Activated effector memory CD4-positive, alpha-beta T cell treated with Interleukin-2 at 50 U/mL for 16 hours (primary cell): Measurements from ENCODE around the gene SLC9A4.

Experiments
- DNase-seq: peaks from one replicate; pipeline ENCODE4 v3.0.0-alpha.2; 2020

The SLC9A4 gene, protein sequence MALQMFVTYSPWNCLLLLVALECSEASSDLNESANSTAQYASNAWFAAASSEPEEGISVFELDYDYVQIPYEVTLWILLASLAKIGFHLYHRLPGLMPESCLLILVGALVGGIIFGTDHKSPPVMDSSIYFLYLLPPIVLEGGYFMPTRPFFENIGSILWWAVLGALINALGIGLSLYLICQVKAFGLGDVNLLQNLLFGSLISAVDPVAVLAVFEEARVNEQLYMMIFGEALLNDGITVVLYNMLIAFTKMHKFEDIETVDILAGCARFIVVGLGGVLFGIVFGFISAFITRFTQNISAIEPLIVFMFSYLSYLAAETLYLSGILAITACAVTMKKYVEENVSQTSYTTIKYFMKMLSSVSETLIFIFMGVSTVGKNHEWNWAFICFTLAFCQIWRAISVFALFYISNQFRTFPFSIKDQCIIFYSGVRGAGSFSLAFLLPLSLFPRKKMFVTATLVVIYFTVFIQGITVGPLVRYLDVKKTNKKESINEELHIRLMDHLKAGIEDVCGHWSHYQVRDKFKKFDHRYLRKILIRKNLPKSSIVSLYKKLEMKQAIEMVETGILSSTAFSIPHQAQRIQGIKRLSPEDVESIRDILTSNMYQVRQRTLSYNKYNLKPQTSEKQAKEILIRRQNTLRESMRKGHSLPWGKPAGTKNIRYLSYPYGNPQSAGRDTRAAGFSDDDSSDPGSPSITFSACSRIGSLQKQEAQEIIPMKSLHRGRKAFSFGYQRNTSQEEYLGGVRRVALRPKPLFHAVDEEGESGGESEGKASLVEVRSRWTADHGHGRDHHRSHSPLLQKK

DNA sequence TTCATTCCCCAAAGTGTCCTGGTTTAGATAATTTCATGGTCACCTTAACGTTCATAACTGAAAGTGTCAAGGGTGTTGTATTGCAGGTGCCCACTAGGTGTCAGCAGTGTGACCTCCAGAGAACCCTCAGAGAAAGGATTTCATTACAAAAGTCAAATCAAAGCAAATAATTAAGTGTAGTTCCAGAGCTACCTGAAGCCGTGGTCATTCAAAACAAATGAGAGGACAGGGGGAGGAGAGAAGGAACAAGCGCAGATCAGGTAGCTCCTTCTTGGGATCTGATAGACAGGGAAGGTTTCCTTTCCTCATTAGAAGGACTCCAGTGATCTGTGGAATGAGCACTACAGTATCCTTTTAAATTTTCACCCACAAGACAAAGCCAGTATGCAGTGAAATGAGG is at the start of gene SLC9A4:
TSS of gene SLC9A4 (plus strand) at position 207 of the 400 bp plus-strand sequence. CDS start 534 bp downstream, outside the sequence.
- no peak for DNase-seq

DNA sequence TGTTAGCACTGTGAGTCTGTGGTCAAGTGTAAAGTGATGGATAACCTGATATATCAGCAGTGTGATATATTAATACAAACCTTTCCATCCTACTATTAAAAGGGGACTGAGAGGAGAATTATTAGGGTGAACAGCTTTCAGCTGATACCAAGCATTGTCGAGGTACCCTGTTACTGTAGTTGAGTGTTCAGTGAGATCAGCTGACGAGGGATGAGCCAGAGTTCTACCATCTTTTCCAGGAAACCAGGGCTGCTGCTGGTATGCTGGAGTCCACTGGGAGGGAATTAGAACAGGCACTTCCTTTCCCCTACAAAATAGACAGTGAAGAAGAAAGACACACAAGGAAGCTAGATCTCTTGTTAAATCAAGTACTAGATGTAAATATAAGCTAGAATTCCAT is 49.7 kb upstream of the SLC9A4 start:
- DNase-seq, result no peak

DNA sequence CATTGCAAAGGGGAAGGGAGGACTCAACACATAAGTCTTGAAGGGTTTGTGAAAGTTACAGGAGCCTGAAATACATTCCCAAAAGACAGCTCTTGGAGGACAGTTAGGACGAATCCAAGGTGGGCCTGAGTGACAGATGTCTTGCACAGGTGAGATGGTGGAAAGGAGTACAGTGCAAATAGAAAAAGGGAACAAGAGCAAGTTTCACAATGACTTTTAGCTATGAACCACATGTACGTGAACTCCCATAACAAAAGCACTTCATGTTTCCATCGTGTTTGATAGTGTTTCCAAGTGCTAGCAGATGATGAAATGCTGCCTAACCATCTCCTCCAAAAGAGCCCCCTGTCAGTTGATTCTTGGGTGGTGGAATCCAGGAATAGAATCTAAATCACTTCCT is 48.3 kb upstream of the SLC9A4 start:
- DNase-seq, result no peak

DNA sequence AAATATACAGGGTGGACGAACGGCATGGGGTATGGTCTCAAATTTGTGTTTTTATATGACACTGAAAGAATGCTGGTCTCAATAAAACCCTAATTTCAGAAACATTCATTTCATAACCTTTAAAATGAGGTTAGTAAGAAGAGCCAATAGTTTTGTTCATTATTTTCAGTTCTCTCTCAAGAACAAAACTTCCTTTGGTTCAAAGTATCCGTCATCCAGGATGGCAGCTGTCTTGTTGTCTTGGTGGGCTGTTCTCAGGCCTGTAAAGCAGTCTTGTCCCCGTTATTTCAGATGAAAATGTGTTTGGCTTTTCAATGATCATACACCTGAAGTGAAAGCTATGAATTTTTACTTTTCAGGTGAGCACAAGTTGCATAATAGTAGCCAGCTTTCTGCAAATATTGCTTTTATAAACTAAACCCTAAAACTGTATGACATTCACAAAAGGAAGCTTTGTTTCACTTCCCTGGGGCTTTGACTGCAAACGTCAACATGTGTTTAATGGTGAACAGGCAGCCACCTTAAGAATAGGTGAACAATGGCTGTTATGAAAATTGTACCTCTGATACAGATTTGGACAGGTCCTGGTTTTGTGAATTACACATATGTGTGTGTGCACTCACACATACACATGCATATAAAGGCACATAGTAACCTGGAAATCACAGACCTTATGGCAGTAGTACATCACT is 47.4 kb upstream of the SLC9A4 start:
- DNase-seq, result no peak

DNA sequence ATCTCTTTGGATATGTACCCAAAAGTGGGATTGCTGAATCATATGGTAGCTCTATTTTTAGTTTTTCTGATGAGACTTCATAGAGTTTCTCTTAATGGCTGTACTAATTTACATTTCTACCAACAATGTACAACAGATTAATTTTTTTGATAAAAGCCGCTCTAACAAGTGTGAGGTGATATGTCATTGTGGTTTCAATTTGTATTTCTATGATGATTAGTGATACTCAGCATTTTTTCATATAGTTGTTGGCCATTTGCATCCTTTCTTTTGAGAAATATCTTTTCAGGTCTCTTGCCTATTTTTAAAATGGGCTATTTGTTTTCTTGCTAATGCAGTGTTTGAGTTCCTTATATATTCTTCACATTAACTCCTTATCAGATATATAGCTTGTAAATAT is 45.8 kb upstream of the SLC9A4 start:
- no peak for DNase-seq

DNA sequence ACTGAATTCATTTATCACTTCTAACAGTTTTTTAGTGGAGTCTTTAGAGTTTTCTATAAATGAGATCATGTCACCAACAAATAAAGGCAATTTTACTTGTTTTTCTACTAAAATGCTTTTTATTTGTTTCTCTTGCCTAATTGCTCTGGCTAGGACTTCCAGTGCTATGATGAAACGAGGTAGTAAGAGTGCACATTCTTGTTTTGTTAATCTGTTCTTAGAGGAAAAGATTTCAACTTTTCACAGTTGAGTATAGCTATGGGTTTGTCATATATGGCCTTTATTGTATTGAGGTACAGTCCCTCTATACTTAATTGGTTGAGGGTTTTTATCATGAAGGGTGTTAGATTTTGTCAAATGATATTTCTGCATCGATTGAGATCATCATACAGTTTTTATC is 44.5 kb upstream of the SLC9A4 start:
- no peak for DNase-seq

DNA sequence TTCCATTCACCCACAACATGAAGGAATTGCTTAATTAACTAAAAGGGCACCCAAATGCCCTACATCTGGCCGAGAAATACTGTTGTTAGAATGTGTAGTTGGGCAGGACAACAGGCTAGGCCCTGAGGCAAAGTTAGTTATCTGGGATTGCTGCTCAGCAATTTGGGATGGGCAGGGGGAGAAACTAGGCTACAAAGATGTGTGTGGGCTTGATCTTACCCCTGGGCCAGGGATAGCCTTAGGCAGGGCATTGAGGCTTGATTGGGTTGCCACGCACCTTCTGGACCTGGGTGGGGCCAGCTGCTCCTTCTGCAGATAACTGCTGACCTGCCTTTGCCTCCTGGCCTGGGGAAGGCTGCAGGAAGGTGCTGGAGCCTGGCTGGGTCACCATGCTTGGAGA is 40.6 kb upstream of the SLC9A4 start:
- DNase-seq, result no peak

DNA sequence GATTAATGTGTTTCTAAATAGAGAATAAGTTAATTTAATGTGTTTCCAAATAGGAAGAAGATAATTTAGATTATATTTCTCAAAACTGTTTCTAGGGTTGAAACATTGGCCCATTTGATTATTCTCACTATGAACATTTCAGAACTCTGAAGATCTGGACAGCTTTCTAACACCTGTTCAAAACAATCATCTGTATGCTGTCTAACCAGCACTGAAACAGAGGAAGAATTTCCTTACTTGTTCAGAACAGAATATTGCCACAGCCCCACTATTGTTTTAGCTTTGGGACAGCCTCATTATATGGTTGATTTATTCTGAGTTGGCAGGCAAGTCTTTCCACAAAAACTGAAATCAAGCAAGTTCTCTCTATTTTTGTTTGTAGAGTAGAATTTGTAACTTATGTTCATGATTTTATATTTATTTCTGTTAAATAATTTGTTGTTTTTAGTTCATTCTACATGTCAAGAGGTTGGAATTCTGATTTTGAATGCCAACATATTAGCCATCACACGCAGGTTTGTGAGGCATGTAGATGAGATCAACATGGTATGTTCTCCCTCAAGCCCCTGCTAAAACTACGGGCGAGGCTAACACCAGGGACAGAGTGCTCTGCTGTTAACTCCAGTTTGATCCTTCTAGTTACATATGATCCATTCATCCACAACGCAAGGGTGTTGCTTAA is 38.9 kb upstream of the SLC9A4 start:
- no peak for DNase-seq

DNA sequence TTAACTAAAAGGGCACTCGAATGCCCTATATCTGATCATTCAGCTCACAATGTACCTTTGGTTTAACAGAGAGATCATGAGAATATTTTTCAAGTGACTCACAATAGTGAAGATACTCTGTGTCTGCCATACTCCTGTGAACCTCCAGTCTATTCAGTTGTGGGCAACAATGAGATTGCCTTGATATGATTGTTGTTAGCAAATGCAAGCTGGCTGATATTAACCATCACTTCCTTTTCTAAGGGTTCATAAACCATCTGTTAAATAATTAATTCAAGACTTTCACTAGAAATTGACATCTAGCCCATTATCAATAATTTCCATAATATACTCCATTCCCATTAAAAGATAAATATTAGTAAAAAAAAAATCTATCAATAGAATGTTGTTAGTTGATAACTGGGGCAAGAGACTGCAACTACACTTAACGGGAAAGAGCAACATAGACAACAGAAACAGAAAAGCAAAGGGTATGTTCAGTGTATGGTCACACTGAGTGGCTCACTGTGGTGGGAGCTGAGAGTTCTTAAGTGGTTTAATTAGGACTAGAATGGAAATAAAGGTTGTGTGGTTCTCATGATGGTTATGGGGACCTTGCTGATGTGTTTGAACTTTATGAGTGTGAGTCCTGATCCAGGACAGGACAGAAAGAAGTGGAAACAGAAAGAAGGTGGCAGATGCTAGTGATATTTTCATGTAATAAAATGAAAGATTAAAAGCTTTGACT is 38.2 kb upstream of the SLC9A4 start:
- no peak for DNase-seq

DNA sequence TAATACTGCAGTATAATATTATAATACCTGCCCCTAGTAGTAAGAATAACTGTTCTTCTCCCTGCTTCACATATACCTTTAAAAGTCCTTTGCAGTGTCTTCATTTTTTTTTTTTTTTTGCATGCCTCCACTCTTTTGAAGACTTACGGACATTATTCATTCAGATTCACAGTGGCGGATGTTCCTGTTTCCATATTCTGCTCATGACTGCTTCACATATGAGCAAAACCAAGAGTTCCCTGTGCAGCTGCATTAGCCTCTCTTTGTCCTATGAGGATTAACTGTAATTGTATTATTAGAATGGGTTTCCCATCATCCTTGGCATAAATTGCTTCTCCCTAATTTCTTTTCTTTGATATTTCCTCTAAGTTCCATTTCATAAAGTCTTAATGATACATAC is 37.3 kb upstream of the SLC9A4 start:
- DNase-seq, result no peak

DNA sequence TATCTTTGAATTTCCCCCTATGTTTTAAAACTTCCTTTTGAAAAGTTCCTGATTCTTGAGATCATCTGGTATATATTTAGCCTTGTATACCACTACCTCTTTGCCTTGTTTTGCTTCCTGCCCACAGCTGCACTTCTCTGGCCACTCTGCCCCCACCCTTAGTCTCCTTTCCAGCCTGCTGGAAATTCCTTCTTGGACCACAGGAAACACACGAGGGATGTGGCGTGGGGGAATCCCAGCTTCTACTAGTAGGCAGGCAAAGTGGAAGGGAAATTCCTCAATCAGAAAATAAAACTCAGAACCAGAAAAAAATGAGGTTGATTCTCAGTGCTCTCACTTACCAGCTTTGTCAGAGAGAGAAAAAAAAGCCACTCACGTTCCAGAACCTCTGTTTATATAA is 36.7 kb upstream of the SLC9A4 start:
- no peak for DNase-seq

DNA sequence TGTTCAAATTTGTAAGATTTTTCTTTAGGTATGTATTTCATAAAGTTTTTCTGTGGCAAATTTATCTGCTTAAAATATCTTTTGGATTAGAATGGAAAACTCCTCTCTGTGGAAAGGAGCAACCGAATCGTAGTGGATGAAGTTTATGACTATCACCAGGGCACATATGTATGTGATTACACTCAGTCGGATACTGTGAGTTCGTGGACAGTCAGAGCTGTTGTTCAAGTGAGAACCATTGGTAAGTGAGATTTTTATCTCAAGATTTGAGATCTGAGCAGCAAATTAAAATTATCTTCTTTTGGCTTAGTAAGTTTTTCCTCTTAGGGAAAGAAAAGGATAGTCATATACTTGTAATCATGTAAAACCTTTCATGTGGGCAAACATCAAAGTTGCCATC is 35.9 kb upstream of the SLC9A4 start:
- DNase-seq, result no peak

DNA sequence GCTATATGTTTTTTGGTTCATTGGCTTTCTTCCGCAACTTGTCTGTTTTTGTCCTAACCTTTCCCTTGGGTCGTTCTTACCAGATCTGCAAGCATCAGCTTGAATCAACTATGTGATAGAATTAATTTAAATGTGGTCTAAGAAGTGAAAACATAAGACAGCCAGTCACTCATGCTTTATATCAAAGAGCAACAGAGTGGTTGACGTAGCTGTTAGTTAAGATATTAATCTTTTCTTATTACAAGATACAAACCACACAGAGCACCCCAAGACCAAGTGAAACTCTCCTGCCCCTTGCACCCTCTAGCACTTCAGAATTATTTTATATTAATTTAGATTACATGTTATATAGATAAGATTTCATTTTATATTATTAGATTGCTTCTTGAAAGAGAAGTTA is 34.9 kb upstream of the SLC9A4 start:
- no peak for DNase-seq

DNA sequence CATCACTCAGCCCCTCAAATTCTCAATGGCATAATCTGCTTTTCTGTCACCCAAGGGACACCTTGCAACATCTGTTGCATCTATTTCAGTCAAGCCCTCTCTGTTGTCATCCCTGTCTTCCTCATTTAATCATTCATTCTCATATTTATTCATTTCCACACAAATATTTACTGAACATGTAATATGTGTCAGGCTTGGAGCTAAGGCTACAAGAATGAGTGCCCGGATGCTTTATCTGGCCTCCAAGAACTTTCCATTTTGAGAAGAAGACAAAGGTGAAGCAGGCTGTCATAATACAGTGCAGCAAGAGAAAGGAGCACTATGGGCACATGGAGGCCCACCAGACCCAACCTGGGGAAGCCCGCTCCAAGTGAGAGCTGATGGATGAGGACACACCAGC is 34.4 kb upstream of the SLC9A4 start:
- no peak for DNase-seq

DNA sequence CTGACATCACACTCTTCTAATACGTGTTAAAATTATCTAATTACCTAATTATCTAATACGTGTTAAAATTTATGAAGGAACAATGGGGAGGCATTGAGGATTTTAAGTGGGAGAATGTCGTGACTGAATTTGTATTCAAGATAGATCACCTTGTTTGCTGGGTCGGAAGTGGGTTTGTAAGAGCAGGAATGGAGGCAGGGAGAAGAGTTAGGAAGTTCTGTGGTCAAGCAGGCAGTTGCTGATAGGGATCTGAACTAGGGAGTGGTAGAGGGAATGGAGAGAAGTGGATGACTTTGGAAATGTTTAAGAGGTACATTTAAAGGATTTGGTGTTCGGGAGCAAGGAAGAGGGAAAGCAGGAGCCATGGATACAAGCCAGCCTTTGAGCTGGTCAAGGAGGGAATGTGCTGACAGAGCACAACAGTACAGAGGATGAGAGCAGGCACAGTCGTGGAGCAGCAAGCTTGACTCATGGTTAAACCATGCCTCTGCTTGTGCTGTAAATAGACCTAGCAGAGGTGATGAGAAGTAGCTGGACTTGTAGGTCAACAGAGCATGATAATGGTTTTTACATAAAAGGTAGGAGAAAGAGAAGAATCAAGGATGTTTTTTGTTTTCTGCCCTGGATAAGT is 33.8 kb upstream of the SLC9A4 start:
- DNase-seq, result no peak

DNA sequence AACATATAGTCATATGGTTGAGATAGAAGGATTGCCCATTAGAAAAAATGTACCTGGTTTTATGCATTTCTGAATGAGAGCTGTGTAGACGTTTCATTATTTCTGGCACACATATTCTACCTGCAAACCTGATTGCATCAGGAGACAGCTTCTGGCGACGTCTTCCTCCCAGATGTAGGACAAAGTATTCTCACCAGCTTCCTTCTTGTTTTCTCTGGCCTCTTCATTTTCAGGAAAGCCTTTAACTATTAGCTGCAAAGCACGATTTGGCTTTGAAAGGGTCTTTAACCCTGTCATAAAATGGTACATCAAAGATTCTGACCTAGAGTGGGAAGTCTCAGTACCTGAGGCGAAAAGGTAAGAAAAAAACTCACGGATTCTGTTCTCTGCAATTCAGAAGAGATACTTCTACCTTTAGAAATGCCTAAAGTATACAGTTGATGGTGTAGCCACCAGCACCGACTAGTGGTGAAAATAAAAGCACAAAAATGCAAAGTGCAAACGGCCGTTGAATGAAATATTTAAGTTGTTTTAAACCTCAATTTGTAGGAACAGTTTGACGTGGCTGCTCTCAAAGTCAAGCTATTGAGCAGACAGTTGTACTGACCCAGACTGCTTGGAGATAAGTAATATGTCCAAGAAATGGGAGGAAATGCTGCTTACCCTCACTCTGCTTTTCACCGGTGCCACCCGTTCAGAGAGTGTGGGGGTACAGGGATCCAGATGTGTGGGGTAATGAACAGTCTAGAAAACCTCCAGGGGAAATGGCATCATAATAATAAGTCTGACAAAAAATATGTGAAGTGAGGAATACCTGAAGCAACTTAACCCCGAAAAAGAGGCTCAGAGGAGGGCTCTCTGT is 29.8 kb upstream of the SLC9A4 start:
- DNase-seq, result peak; percentile 19

DNA sequence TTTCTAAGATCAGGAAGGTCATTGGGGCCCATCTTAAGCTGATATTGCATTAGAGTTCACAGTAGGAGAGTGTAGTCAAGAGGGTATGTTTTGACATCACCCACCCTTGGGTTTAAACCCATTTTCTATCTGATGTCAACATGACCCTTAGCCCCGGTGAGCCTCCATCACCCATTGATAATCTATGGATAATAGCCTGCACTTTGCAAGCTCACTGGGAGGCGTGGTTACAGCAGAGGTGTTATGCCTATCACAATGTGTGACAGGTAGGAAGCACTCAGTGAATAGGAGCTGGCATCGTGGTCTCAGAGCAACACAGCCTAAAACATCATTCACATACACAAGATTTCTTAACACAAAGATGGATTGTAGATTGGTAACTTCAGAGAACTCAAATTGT is 28.8 kb upstream of the SLC9A4 start:
- DNase-seq, result no peak

DNA sequence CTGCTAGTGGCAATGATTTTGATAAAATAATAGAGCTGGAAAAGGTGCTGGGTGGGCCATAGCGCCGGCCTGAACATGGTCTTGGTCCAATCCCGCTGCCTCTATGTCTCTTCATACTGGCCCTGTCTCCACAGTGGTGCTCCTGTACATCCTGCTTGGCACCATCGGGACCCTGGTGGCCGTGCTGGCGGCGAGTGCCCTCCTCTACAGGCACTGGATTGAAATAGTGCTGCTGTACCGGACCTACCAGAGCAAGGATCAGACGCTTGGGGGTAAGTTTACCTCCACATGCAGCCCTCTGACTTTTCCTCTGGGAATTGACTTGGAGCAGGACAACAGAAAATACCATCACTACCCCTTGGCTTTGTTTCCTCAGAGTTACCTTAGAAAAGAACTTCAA is 26.1 kb upstream of the SLC9A4 start:
- no peak for DNase-seq

DNA sequence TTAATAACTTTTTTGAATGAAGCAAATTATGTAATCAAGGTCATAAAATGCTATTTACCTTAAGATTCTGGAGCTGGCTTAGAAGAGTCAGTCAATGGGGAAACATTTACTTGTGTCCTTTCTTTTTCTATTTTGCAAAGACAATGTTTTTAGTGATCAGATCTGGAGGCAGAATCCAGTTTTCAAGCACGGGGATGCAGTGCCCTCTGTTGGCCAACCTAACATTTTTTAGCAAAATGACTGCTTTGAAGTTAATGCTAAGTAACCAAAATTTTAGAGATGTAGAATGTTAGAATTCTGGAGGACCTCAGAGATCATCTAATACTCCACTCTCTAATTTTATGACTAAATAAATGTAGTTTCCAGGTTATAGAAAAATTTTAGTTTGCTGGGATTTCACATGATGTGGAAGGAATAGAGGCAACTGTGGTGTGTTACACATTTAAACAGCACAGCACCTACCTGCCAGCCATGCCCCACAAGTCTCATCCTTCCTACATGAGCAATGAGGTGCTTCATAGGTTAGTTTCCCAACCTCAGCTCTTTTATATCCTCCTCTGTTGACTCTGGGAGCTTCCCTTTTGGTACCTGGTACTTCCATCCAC is 23.6 kb upstream of the SLC9A4 start:
- DNase-seq, result peak; percentile 41

DNA sequence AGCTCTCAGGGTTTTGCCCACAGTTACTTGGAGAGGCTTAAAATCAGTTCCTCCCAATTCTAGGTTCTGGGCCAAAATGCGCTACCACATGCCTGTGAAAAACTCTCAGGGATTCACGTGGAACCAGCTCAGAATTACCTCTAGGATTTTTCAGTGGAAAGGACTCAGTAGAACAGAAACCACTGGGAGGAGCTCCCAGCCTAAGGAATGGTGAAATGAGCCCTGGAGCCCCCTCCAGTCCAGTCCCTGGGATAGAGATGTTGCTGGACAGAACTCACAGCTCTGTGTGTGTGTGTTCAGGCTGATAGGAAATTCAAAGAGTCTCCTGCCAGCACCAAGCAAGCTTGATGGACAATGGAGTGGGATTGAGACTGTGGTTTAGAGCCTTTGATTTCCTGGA is 21.1 kb upstream of the SLC9A4 start:
- no peak for DNase-seq

DNA sequence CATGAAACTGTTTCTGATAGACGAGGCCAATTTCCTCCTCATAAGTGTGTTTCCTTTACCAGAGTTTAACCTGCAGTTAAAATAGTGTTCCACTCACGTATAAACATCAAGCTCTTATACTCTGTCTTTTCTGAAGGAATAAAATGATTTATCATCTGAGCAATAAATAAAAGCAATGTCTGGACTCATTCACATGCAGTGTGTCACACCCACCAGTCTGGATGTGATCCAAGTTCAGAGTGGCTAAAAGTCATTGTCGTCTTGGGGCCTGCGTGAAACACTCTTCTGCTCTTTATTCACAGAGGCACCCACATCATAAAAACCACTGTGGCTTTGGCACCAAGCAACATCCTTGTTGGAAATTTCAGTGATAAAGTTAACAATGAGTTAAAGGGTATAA is 19.5 kb upstream of the SLC9A4 start:
- DNase-seq, result no peak
